Cortex of kidney (tissue), 1 donor: Measurements from ENCODE around the gene RUNDC3A.
"Not testable (repeated sequence)": the region's sequence is repeated elsewhere in the genome, so short reads cannot be mapped to it uniquely, and the experiment has no call there.

ENCODE experiments used
- DNase-seq: peaks from one replicate; lab custom pipeline; 2025; lab: John Stamatoyannopoulos, UW

The RUNDC3A gene

GRCh38 chr17:44359006-44359405 lies 50.6 kb downstream of the RUNDC3A start:
- DNase-seq = no peak

- no peak for DNase-seq
Observed at GRCh38 chr17:44359458-44360143, 51.2 kb downstream of the RUNDC3A start.

DNA sequence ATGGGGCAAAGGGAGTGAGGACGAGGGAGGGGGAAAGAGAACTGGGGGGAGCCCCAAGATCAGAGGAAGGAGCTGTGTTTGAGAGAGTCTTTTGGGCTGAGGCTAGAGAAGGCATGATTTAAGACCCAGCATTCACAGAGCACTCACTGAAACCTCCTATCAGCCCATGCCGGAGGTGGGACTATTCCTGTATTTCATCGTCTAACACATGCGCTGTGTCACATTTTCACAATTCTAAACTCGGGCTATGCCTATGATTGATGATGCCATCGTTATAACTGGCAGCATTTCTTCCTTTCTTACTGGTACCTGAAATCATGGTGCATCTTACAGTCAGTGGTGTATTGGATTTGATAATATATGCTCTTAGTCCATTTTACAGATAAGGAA lies 51.7 kb downstream of the RUNDC3A start:
- DNase-seq = no peak

DNA sequence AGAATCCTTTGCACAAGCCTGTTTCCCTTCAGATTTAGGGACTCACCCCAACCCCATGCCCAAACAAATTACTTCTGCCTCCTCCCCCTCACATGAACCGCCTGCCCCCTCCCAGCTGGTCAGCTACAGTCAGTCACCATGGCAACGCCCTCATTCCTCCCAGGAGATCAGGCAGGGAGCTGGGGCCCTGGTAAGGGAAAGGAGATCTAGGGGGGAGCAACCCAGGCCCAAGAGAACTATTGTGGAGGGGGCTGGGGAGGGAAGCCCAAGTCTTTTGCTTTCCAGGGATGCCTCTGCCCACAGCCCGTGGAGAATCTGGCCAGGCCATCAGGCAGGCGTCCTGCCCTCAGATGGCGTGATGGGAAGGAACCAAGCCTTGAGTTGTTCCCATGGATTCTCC lies 52.4 kb downstream of the RUNDC3A start:
- no peak for DNase-seq

GRCh38 chr17:44361292-44362260 lies 53.2 kb downstream of the RUNDC3A start:
- no peak for DNase-seq

DNA sequence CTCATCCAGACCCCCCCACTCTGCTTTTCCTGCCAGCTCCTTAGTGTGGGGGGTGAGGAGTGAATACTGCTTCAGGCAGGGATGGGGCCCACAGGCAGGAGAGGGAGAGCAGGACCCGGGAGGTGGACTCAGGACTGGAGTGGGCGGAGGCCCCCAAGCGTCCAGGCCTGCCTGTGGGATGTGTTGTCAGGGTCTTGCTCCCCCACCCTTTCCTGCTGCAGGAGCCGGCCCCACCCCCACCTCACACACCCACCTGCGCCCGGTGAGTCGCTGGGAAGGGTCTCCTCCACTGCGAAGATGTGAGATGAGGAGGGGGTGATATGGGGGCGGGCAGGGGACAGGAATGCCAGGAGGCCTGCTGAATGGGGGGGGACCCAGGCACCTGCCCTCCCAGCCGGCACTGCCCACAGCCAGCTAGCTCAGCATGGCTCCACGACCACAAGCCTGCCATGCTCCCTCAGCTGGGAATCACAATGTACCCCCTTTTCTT lies 54.1 kb downstream of the RUNDC3A start:
- no peak for DNase-seq

DNA sequence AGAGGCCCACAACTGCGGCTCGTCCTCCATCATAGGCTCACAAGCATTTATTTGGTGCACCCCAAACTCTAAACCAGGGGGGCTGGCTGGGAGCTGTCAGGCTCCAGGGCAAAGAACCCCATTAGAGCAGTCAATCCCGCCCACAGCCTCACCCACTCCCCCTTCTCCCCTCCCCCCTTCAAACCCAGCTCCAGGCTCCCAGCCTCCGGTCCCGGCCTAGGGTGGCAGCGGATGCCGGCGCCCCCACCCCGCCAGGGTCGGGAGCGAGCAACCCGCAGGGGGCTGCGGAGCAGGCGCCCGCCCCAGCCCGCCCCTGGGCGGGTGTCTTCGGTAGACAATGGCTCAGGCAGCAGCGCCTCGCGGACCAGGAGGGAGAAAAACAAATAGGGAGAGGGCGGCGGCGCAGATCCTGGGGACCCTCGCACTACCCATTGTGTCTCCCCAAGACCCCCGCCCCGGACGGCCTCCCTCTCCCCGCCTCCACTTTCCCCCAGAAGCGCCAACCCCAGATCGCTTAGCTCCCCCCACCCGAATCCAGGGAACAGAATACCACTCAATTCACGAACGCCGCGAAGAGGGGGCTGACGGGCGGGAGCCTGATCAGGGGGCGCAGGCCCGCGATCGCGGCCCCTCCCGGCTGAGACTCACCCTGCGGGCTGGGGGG lies 54.7 kb downstream of the RUNDC3A start:
- DNase-seq = no peak

GRCh38 chr17:44363613-44364159 lies 55.3 kb downstream of the RUNDC3A start, which contains the start of gene FAM171A2:
TSS of gene FAM171A2 (minus strand) at chr17:44363853. CDS start at chr17:44363714, 139 bp downstream.
- no peak for DNase-seq

DNA sequence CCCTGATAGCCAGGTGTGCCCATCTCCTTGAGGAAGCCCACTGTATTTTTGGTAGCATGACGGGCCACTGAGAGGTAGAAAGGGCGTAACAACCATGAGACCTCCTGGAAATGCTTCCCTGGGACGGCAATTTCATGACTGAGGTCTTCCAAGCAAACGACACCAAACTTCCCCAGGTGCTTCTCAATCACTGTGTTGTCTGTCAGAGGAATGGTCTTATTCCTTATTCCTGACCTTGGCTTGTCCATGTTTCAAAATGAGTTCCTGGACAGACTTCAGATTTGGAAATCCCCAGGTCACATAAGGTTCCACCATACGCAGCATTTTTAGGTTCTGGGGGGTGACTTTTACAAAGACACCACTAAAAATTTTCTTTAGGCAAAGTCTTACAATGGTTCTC lies 56.6 kb downstream of the RUNDC3A start:
- DNase-seq = not testable (repeated sequence)

DNA sequence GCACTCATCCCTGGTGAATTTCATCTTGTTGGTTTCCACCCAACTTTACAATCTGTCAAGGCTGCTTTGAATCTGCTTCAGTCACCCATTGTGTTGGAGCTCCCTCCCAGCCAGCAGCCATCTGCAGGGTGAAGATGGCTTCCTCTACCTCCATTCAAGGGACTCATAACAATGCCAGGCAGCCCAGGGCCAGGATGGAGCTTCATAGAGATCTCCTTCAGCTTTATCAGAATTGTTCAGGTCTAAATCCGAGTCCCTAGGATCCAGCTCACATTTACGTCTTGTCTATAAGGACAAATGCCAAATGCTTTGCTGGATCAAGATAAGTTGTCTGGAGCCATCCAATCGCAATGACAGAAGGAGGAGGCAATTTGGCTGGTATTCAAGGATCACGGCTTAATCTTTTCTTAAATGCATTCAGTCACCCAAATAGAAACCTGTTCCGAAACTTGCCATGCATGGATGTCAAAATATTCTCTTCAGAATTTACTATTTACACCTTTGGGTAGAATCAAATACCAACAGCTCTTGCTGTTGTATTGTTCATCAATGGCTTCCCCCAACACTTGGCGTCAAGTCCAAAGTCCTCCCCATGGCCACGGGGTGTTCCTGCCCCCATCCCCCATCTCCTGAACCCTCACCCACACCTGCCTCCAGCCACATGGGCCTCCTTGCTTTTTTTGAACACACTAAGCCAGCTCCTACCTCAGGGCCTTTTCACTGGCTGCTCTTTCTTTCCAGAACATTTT lies 59.0 kb downstream of the RUNDC3A start:
- no peak for DNase-seq
